ENCODE data around the gene KDM2A.

GRCh38 chr11:67261640-67261945, 142.5 kb downstream of the KDM2A start:
- TF ChIP-seq, protein P1, sequence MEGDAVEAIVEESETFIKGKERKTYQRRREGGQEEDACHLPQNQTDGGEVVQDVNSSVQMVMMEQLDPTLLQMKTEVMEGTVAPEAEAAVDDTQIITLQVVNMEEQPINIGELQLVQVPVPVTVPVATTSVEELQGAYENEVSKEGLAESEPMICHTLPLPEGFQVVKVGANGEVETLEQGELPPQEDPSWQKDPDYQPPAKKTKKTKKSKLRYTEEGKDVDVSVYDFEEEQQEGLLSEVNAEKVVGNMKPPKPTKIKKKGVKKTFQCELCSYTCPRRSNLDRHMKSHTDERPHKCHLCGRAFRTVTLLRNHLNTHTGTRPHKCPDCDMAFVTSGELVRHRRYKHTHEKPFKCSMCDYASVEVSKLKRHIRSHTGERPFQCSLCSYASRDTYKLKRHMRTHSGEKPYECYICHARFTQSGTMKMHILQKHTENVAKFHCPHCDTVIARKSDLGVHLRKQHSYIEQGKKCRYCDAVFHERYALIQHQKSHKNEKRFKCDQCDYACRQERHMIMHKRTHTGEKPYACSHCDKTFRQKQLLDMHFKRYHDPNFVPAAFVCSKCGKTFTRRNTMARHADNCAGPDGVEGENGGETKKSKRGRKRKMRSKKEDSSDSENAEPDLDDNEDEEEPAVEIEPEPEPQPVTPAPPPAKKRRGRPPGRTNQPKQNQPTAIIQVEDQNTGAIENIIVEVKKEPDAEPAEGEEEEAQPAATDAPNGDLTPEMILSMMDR (IDR thresholded peaks at IDR 0.05; ENCODE audit: low read depth, low read length), result no peak
- TF ChIP-seq POLR2A (IDR thresholded peaks at IDR 0.05; ENCODE audit: extremely low read depth, insufficient read length) (no peak), MYC (IDR thresholded peaks at IDR 0.05; ENCODE audit: low read depth, low read length) (no peak)
- TF ChIP-seq, protein P2, sequence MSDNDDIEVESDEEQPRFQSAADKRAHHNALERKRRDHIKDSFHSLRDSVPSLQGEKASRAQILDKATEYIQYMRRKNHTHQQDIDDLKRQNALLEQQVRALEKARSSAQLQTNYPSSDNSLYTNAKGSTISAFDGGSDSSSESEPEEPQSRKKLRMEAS (IDR thresholded peaks at IDR 0.05; ENCODE audit: low read depth, low read length), result no peak

Measured in NB4 (cell line).